Measurements from ENCODE around the gene API5. TPM values are rescaled to one million over a fixed set of nuclear protein-coding genes. Genes with fewer than 3 reads are reported as not detected.
A peak's percentile ranks its signal among the peaks of the same experiment; 100 is the strongest.

API5 gene
- total and polyA plus RNA-seq, 9 donors, result 29.9 to 83.2 (median 68.9) TPM

DNA sequence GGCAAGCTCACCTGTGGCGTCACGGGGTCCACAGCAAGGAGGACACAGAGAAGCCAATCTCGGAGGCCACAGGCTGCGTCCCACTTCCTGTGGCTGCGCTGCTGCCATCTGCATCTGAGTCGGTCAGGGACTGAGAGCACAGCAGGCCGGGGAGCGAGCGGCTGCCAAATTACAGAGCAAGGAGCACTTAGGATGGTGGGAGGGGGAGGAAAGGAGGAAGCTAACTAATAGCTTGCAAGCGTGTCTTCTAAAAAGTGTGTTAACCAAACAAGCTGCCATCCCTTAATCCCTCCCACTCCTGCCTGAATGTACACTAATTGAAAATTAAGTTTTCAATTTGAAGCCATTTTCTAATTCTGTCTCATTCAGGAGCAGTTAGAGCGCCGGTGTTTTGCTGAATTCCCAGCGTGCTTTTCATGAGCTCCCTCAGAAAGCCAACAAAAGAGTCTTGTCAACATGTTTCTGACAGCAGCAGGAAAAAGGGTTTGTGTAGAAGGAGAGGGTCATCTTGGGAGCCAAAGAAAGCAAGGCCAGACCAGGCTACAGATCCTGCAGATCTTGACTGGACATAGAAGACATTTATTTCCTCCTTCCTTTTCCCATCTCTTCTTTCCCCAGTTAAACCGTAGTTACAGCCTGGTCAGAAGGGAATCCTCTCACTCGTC, 42.4 kb upstream of the API5 start:
- 22 to 27% (median 26%) methylated on average over 15 of the region's 15 CpGs for WGBS, 3 donors
- Histone ChIP-seq H3K4me3 (no peak overlapping the region), H3K4me1 (ENCODE audit: insufficient read depth) (peaks cover 1% of the 10 kb centered on the region), H3K9me3 (no peaks in the 10 kb centered on the region), H3K27me3 (no peaks in the 10 kb centered on the region), H3K36me3 (no peaks in the 10 kb centered on the region), H3K27ac (no peak overlapping the region)
- intact Hi-C loops (cut with DNase I), result no loop called here
- no peak for DNase-seq
- TF ChIP-seq, protein P1, sequence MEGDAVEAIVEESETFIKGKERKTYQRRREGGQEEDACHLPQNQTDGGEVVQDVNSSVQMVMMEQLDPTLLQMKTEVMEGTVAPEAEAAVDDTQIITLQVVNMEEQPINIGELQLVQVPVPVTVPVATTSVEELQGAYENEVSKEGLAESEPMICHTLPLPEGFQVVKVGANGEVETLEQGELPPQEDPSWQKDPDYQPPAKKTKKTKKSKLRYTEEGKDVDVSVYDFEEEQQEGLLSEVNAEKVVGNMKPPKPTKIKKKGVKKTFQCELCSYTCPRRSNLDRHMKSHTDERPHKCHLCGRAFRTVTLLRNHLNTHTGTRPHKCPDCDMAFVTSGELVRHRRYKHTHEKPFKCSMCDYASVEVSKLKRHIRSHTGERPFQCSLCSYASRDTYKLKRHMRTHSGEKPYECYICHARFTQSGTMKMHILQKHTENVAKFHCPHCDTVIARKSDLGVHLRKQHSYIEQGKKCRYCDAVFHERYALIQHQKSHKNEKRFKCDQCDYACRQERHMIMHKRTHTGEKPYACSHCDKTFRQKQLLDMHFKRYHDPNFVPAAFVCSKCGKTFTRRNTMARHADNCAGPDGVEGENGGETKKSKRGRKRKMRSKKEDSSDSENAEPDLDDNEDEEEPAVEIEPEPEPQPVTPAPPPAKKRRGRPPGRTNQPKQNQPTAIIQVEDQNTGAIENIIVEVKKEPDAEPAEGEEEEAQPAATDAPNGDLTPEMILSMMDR (IDR thresholded peaks at IDR 0.05), result no peak
- TF ChIP-seq POLR2A (IDR thresholded peaks at IDR 0.05), result no peak

DNA sequence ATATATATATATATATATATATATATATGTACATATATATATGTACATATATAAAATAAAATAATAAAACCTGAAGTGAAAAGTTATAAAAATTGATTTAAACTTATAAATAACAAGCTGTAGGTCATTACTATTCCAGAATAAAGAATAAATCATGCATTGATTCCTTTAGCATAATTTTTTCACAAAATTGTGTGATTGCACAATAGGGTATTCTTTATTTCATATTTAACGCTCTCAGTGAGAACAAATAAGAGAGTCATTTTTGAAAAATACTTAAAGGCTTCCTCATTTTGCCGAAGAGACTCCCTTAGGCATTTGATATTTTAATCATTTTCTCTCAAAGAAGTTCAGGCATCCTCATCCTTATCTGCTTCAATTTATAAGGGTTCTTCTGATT, 41.3 kb upstream of the API5 start:
- no peak overlapping the region for H3K27ac ChIP-seq
- no peaks in the 10 kb centered on the region for H3K9me3 ChIP-seq
- H3K27me3 ChIP-seq, result no peaks in the 10 kb centered on the region
- intact Hi-C loops (cut with DNase I), result no loop called here
- H3K4me3 ChIP-seq, result no peak overlapping the region
- H3K4me1 ChIP-seq (ENCODE audit: insufficient read depth), result peaks cover 1% of the 10 kb centered on the region
- TF ChIP-seq POLR2A (IDR thresholded peaks at IDR 0.05) (no peak), EP300 (IDR thresholded peaks at IDR 0.05) (no peak)
- TF ChIP-seq, protein P1 (IDR thresholded peaks at IDR 0.05), result no peak
- H3K36me3 ChIP-seq, result no peaks in the 10 kb centered on the region
- no peak for DNase-seq
- whole genome bisulfite sequencing, 3 donors, result 88 to 93% (median 91%) methylated on average over 2 of the region's 2 CpGs

DNA sequence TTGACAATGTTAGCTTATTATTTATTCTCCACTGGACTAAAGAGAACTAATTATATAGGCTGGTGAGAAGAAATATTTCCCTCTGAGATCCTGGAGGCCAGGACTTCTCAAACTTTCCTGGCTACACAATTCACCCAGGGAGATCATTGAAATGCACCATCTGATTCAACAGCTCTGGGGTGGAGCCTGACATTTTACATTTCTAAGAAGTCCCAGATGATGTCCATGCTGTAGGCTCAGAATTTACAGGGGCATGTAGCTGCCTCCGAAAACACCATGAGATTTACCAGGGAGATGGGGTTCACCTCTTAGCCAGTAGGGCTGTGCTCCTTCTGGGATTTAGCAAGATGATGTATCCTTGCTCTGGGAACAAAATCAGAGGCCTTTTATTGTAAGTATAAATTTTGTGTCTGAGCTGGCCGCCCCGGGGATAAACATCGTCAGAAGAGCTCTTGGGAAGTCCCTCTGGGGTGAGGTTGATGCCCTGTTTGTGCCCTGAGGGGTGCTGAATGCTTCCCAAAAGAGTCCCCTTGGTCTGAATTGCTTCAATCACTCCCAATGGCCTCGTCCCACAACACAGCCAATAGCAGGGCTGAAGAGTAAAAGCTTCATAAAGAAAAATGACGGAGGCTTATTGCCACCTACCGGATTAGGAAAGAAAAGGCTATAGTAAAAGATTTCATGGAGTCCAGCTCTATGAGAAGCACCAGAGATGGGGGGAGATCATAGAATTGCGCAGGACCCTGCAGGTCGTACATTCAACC, 33.4 kb upstream of the API5 start:
- 39 to 56% (median 39%) methylated on average over 9 of the region's 9 CpGs for WGBS, 3 donors
- H3K36me3 ChIP-seq, result no peaks in the 10 kb centered on the region
- H3K4me3 ChIP-seq, result no peak overlapping the region
- DNase-seq, result no peak
- TF ChIP-seq POLR2A (IDR thresholded peaks at IDR 0.05) (no peak), EP300 (IDR thresholded peaks at IDR 0.05) (no peak)
- TF ChIP-seq, protein P1 (IDR thresholded peaks at IDR 0.05), result no peak
- no peaks in the 10 kb centered on the region for H3K9me3 ChIP-seq
- no peaks in the 10 kb centered on the region for H3K4me1 ChIP-seq (ENCODE audit: insufficient read depth)
- no peak overlapping the region for H3K27ac ChIP-seq
- intact Hi-C loops (cut with DNase I), result no loop called here
- no peaks in the 10 kb centered on the region for H3K27me3 ChIP-seq

DNA sequence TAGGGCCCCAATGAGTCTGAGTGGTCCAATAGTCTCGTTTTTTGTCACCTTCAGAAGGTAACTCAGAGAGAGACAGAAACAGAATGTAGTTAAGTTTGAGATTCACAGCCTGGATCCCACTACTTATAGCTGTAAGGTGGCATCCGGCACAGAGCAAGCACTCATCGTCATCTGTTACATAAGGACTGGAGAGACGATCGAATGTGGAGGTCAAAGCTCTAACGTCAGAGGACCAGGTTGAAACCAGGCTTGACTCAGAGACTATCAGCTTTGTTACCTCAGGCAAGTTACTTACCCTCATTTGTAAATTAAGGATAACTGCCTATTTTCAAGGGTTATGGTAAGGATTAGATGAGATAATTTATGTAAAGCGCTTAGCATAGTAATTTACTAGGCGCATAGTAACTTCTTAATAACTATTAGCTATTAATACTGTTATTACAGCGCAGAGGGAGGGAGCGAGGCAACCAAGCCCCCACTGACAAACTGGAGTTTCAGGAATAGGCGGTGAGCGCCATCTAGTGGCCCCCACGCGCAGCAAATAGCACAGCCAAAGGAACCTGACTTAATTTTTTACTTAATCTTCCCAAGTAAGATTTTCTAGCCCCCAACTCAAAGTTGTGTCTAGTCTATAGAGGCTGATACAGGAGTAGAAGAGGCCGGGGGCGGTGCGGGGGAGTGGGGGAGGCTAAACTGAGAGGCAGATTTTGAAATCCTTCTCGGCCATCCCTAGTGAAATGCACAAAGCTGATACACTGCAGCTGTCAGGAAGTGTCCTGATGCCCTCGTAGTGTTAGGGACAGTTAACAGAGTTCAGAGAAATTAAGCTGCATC, 29.0 kb upstream of the API5 start:
- no peaks in the 10 kb centered on the region for H3K4me1 ChIP-seq (ENCODE audit: insufficient read depth)
- H3K27ac ChIP-seq, result no peak overlapping the region
- H3K9me3 ChIP-seq, result no peaks in the 10 kb centered on the region
- H3K36me3 ChIP-seq, result no peaks in the 10 kb centered on the region
- 10 to 12% (median 10%) methylated on average over 19 of the region's 19 CpGs for WGBS, 3 donors
- intact Hi-C loops (cut with DNase I), result no loop called here
- DNase-seq, result peak in 3 of 5 donors; percentile 16 to 25 (median 22)
- no peak overlapping the region for H3K4me3 ChIP-seq
- TF ChIP-seq, protein P1 (IDR thresholded peaks at IDR 0.05), result peak in 2 of 3 donors; percentile 23 to 25
- TF ChIP-seq EP300 (IDR thresholded peaks at IDR 0.05) (no peak), POLR2A (IDR thresholded peaks at IDR 0.05) (no peak)
- H3K27me3 ChIP-seq, result no peaks in the 10 kb centered on the region

All from ovary (tissue), 9 donors.